Activated B cell treated with CpG ODN at 0.5 μM for 24 hours (primary cell): ENCODE data around the gene KCNMB3. TPM values are rescaled to one million over a fixed set of nuclear protein-coding genes. Genes with fewer than 3 reads are reported as not detected.
"Not testable (repeated sequence)": the region's sequence is repeated elsewhere in the genome, so short reads cannot be mapped to it uniquely, and the experiment has no call there.

Source experiments
- ATAC-seq: fragments of 200-7000 bp; cut with Tn5 transposase; one replicate; pipeline ENCODE4 v1.10.0; 2021; ENCODE audit warnings: low read depth, mild to moderate bottlenecking, moderate library complexity
- CTCF ChIA-PET: fragments of 350-600 bp; sonication (Branson Sonifier 250); formaldehyde crosslinking; loops from one replicate; lab custom pipeline; 2021; ENCODE audit warnings: antibody characterized with exemption; lab: Charles Lee
- POLR2A ChIA-PET: fragments of 350-600 bp; sonication (Branson Sonifier 250); formaldehyde crosslinking; loops from one replicate; lab custom pipeline; 2021; ENCODE audit warnings: antibody characterized with exemption; lab: Charles Lee
- DNase-seq: peaks from one replicate; pipeline ENCODE4 v3.0.0; 2022
- H3K27ac Mint-ChIP-seq: one replicate; pipeline ENCODE4 v1.8.0; 2020; ENCODE audit warnings: mixed read lengths
- H3K27me3 Mint-ChIP-seq: one replicate; pipeline ENCODE4 v1.8.0; 2021; ENCODE audit warnings: mixed read lengths
- H3K36me3 Mint-ChIP-seq: one replicate; pipeline ENCODE4 v1.8.0; 2021; ENCODE audit warnings: low read depth, mixed read lengths
- H3K4me1 Mint-ChIP-seq: one replicate; pipeline ENCODE4 v1.8.0; 2021; ENCODE audit warnings: mixed read lengths
- H3K4me3 Mint-ChIP-seq: one replicate; pipeline ENCODE4 v1.8.0; 2020; ENCODE audit warnings: mild to moderate bottlenecking, mixed read lengths
- H3K9me3 Mint-ChIP-seq: one replicate; pipeline ENCODE4 v1.8.0; 2020; ENCODE audit warnings: mixed read lengths
- intact Hi-C: fragments of 100-400 bp; cut with micrococcal nuclease; formaldehyde crosslinking; loops from one replicate; pipeline ENCODE4 v1.15.1; 2024
- total RNA-seq: library from RNA; stranded (reverse); gene quantifications from 2 replicates; pipeline ENCODE4 v1.2.3, GENCODE V29; 2022
- TF ChIP-seq, protein P1 (sequence below): fragments of 200-600 bp; IDR thresholded peaks from one replicate; pipeline ENCODE4 v1.8.0; 2022; ENCODE audit warnings: antibody characterized with exemption, mild to moderate bottlenecking

Gene KCNMB3
- total RNA-seq, 1 donor from 2014 or later, result 6.0 TPM

DNA sequence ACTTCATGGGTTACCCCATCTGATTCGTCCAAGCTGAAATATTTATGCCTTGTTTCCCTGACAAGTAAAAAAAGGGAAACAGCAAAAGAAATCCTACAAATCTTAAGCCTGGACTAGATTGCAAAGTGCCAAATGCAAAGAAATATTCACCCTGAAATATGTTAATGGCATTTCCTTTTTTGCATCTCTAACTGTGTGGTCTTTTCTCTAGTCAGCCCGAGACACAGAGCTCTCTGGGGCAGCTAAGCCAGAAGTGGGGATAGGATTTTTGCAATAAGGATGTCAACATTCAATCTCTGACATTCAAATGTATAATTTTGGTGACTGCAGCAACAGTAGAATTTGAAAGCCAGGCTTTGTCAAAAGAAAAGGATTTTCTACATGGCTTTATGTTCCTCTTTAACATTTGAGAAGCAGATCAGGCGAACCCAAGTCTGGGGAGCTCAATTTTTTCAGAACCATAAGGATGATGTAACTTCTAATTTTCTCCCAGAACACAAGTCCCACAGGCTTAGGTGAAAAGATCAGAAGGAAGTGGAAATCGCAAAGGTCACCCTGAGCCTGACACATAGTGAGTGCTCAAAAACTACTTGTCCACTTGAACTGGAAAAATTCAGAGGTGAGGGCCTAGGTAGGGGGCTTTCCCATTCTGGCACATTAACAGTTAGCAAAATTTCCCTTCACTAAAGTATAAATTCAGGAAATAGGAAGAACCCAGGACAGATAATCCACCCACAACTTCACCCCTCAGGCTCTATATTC lies 28.2 kb upstream of the KCNMB3 start:
- no peak for DNase-seq
- CTCF ChIA-PET, result interaction anchor here (1.3 kb wide), 1 partner anchor 36 kb away, joined by 3 read pairs; no protein-coding TSS in a partner anchor
- H3K4me3 Mint-ChIP-seq, result no peak overlapping the region
- H3K27ac Mint-ChIP-seq, result no peak overlapping the region
- no peaks in the 10 kb centered on the region for H3K4me1 Mint-ChIP-seq
- peaks cover 6% of the 10 kb centered on the region for H3K27me3 Mint-ChIP-seq
- intact Hi-C loops, result no loop called here
- TF ChIP-seq, protein P1, sequence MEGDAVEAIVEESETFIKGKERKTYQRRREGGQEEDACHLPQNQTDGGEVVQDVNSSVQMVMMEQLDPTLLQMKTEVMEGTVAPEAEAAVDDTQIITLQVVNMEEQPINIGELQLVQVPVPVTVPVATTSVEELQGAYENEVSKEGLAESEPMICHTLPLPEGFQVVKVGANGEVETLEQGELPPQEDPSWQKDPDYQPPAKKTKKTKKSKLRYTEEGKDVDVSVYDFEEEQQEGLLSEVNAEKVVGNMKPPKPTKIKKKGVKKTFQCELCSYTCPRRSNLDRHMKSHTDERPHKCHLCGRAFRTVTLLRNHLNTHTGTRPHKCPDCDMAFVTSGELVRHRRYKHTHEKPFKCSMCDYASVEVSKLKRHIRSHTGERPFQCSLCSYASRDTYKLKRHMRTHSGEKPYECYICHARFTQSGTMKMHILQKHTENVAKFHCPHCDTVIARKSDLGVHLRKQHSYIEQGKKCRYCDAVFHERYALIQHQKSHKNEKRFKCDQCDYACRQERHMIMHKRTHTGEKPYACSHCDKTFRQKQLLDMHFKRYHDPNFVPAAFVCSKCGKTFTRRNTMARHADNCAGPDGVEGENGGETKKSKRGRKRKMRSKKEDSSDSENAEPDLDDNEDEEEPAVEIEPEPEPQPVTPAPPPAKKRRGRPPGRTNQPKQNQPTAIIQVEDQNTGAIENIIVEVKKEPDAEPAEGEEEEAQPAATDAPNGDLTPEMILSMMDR, result no peak
- H3K9me3 Mint-ChIP-seq, result no peaks in the 10 kb centered on the region
- H3K36me3 Mint-ChIP-seq, result no peaks in the 10 kb centered on the region
- ATAC-seq, result no peak
- POLR2A ChIA-PET, result interaction anchor here (0.9 kb wide), 1 partner anchor 131 kb away, joined by 3 read pairs; no protein-coding TSS in a partner anchor

DNA sequence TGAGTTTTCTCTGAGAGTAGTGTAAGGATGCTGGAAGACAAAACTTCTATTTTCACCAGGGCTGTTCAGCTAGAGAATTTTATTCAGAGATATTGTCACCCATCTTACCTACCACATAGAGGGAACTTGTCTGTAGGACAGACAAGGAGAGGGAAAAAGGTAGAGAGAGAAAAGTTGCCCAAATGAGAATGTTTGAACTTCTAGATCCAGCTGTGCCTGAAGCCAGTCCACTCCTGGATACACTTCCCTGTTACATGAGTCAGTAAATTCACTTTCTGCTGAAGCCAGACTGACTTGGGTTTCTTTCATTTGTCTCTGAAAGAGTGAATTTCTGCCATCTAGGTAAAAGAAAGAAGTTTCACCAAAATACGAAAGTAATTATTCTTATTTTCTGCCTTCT lies 27.2 kb upstream of the KCNMB3 start:
- no peak for DNase-seq
- ChIA-PET CTCF (no interaction called here), POLR2A (no interaction called here)
- Mint-ChIP-seq H3K4me1 (no peaks in the 10 kb centered on the region), H3K9me3 (no peaks in the 10 kb centered on the region), H3K27me3 (peaks cover 6% of the 10 kb centered on the region), H3K36me3 (no peaks in the 10 kb centered on the region), H3K27ac (no peak overlapping the region), H3K4me3 (no peak overlapping the region)
- ATAC-seq, result no peak
- TF ChIP-seq, protein P1, result no peak
- intact Hi-C loops, result no loop called here

DNA sequence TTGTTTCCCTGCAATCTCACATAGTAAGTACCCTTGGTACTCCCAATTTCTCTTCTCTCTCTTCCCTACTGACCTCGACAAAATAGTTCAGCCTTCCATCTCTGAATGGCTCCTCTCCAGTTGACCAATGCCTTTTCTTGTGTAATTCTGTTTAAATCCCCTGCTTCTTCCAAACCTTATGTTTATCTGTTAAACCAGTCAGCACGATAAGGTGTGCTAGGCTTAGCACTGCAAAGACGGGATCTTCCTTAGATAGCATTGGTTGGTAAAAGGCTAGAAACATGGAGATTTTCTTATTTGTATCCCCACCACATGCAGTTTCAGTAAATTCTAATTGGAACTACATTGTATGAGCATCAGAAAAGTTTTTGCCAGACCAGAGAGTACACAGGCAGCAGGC lies 25.8 kb upstream of the KCNMB3 start:
- DNase-seq, result no peak
- ATAC-seq, result no peak
- peaks cover 6% of the 10 kb centered on the region for H3K27me3 Mint-ChIP-seq
- no peaks in the 10 kb centered on the region for H3K36me3 Mint-ChIP-seq
- H3K9me3 Mint-ChIP-seq, result no peaks in the 10 kb centered on the region
- H3K27ac Mint-ChIP-seq, result no peak overlapping the region
- H3K4me3 Mint-ChIP-seq, result no peak overlapping the region
- ChIA-PET POLR2A (no interaction called here), CTCF (no interaction called here)
- H3K4me1 Mint-ChIP-seq, result no peaks in the 10 kb centered on the region
- intact Hi-C loops, result no loop called here
- TF ChIP-seq, protein P1, result no peak

DNA sequence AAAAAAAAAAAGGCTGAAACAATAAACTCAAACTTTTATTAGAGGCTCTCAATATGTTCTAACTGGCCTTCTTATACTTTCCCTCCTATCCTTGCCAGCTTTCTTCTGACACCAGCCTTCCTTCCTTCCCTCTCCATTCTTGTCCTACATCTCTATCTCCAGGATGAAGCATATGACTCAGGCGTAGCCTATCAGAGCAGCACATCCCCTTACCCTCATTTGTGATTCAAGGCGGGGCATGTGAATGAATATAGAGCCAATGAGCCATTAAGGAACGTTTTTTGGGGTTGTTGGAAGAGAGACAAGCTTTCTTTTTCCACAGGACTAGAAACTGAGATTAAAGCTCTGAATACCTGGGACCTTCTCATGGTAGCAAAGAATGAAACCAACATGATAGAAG lies 25.1 kb upstream of the KCNMB3 start:
- CTCF ChIA-PET, result no interaction called here
- H3K9me3 Mint-ChIP-seq, result no peaks in the 10 kb centered on the region

DNA sequence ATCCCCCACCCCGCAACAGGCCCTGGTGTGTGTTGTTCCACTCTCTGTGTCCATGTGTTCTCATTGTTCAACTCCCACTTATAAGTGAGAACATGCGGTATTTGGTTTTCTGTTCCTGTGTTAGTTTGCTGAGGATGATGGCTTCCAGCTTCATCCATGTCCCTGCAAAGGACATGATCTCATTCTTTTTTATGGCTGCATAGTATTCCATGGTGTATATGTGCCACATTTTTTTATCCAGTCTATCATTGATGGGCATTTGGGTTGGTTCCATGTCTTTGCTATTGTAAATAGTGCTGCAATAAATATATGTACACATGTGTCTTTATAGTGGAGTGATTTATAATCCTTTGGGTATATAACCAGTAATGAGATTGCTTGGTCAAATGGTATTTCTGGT lies 23.5 kb upstream of the KCNMB3 start:
- H3K27ac Mint-ChIP-seq, CTCF ChIA-PET, H3K4me3 Mint-ChIP-seq, H3K4me1 Mint-ChIP-seq, intact Hi-C loops, H3K9me3 Mint-ChIP-seq, H3K36me3 Mint-ChIP-seq, H3K27me3 Mint-ChIP-seq, POLR2A ChIA-PET, ATAC-seq, DNase-seq: not testable (repeated sequence)

More for the DNA sequence above, 25.1 kb upstream of the KCNMB3 start:
- DNase-seq, result no peak
- Mint-ChIP-seq H3K4me1 (no peaks in the 10 kb centered on the region), H3K27me3 (peaks cover 6% of the 10 kb centered on the region), H3K27ac (no peak overlapping the region), H3K36me3 (no peaks in the 10 kb centered on the region), H3K4me3 (no peak overlapping the region)
- TF ChIP-seq, protein P1, result no peak
- intact Hi-C loops, result no loop called here
- no peak for ATAC-seq
- POLR2A ChIA-PET, result interaction anchor here (0.7 kb wide), 1 partner anchor 10 kb away, joined by 7 read pairs; no protein-coding TSS in a partner anchor
